ENCODE results near the gene P2RY8. TPM values are rescaled to one million over a fixed set of nuclear protein-coding genes. Genes with fewer than 3 reads are reported as not detected.
"Not testable (repeated sequence)": the region's sequence is repeated elsewhere in the genome, so short reads cannot be mapped to it uniquely, and the experiment has no call there.

Gene P2RY8
- total RNA-seq, 3 donors from 2014 or later = 14.4 to 22.2 (median 18.4) TPM

- Mint-ChIP-seq H3K36me3 (ENCODE audit: insufficient read depth) (peaks cover 37% of the 10 kb centered on the region), H3K4me1 (ENCODE audit: low read depth) (no peaks in the 10 kb centered on the region), H3K27me3 (ENCODE audit: low read depth) (no peaks in the 10 kb centered on the region), H3K9me3 (no peaks in the 10 kb centered on the region), H3K4me3 (no peak overlapping the region)
- ATAC-seq = no peak
- DNase-seq = no peak
These were observed 109.2 kb downstream of the P2RY8 start for GRCh38 chrX:1427756-1428155.

- peaks cover 47% of the 10 kb centered on the region for H3K36me3 Mint-ChIP-seq (ENCODE audit: insufficient read depth)
- DNase-seq = not testable (repeated sequence)
These were observed 110.7 kb downstream of the P2RY8 start for GRCh38 chrX:1426321-1426720.

GRCh38 chrX:1425381-1425780 lies 111.6 kb downstream of the P2RY8 start:
- ATAC-seq (no peak), DNase-seq (no peak)
- Mint-ChIP-seq H3K36me3 (ENCODE audit: insufficient read depth) (peaks cover 47% of the 10 kb centered on the region), H3K27me3 (ENCODE audit: low read depth) (no peaks in the 10 kb centered on the region), H3K4me1 (ENCODE audit: low read depth) (no peaks in the 10 kb centered on the region), H3K4me3 (no peak overlapping the region), H3K9me3 (no peaks in the 10 kb centered on the region)

More at GRCh38 chrX:1426321-1426720, 110.7 kb downstream of the P2RY8 start:
- H3K4me3 Mint-ChIP-seq; H3K4me1 Mint-ChIP-seq (ENCODE audit: low read depth); H3K9me3 Mint-ChIP-seq; H3K27me3 Mint-ChIP-seq (ENCODE audit: low read depth); ATAC-seq: not testable (repeated sequence)

GRCh38 chrX:1424147-1424851 lies 112.7 kb downstream of the P2RY8 start:
- ATAC-seq = no peak
- no peak overlapping the region for H3K4me3 Mint-ChIP-seq
- DNase-seq = no peak
- peaks cover 53% of the 10 kb centered on the region for H3K36me3 Mint-ChIP-seq (ENCODE audit: insufficient read depth)
- no peaks in the 10 kb centered on the region for H3K4me1 Mint-ChIP-seq (ENCODE audit: low read depth)
- peaks cover 4% of the 10 kb centered on the region for H3K9me3 Mint-ChIP-seq
- no peaks in the 10 kb centered on the region for H3K27me3 Mint-ChIP-seq (ENCODE audit: low read depth)

- ATAC-seq = no peak
- Mint-ChIP-seq H3K4me3 (no peak overlapping the region), H3K36me3 (ENCODE audit: insufficient read depth) (peaks cover 56% of the 10 kb centered on the region), H3K27me3 (ENCODE audit: low read depth) (no peaks in the 10 kb centered on the region), H3K9me3 (peaks cover 4% of the 10 kb centered on the region), H3K4me1 (ENCODE audit: low read depth) (no peaks in the 10 kb centered on the region)
- no peak for DNase-seq
These were observed 113.8 kb downstream of the P2RY8 start for GRCh38 chrX:1423215-1423614.

- Mint-ChIP-seq H3K4me3 (no peak overlapping the region), H3K27me3 (ENCODE audit: low read depth) (no peaks in the 10 kb centered on the region), H3K36me3 (ENCODE audit: insufficient read depth) (peaks cover 52% of the 10 kb centered on the region), H3K9me3 (peaks cover 4% of the 10 kb centered on the region), H3K4me1 (ENCODE audit: low read depth) (no peaks in the 10 kb centered on the region)
- ATAC-seq (no peak), DNase-seq (no peak)
These were observed 114.9 kb downstream of the P2RY8 start for GRCh38 chrX:1422135-1422465.

- Mint-ChIP-seq H3K4me1 (ENCODE audit: low read depth) (no peaks in the 10 kb centered on the region), H3K36me3 (ENCODE audit: insufficient read depth) (peaks cover 47% of the 10 kb centered on the region), H3K4me3 (no peak overlapping the region), H3K27me3 (ENCODE audit: low read depth) (no peaks in the 10 kb centered on the region), H3K9me3 (peaks cover 4% of the 10 kb centered on the region)
- no peak for DNase-seq
- ATAC-seq = no peak
These were observed 115.4 kb downstream of the P2RY8 start for GRCh38 chrX:1421433-1422134.

GRCh38 chrX:1420371-1420770 lies 116.6 kb downstream of the P2RY8 start:
- Mint-ChIP-seq H3K4me3 (no peak overlapping the region), H3K36me3 (ENCODE audit: insufficient read depth) (peaks cover 39% of the 10 kb centered on the region), H3K4me1 (ENCODE audit: low read depth) (no peaks in the 10 kb centered on the region), H3K27me3 (ENCODE audit: low read depth) (no peaks in the 10 kb centered on the region), H3K9me3 (peaks cover 4% of the 10 kb centered on the region)
- ATAC-seq (no peak), DNase-seq (no peak)

GRCh38 chrX:1419545-1420355 lies 117.2 kb downstream of the P2RY8 start:
- Mint-ChIP-seq H3K36me3 (ENCODE audit: insufficient read depth) (peaks cover 33% of the 10 kb centered on the region), H3K27me3 (ENCODE audit: low read depth) (no peaks in the 10 kb centered on the region), H3K4me3 (no peak overlapping the region), H3K9me3 (peaks cover 4% of the 10 kb centered on the region), H3K4me1 (ENCODE audit: low read depth) (no peaks in the 10 kb centered on the region)
- ATAC-seq = peak in 1 of 2 donors; percentile 19
- DNase-seq = no peak

GRCh38 chrX:1418901-1419544 lies 118.0 kb downstream of the P2RY8 start:
- no peak for ATAC-seq
- H3K4me1 Mint-ChIP-seq (ENCODE audit: low read depth) = no peaks in the 10 kb centered on the region
- H3K9me3 Mint-ChIP-seq = peaks cover 4% of the 10 kb centered on the region

GRCh38 chrX:1417921-1418771 lies 118.8 kb downstream of the P2RY8 start:
- Mint-ChIP-seq H3K4me1 (ENCODE audit: low read depth) (no peaks in the 10 kb centered on the region), H3K9me3 (peaks cover 4% of the 10 kb centered on the region), H3K36me3 (ENCODE audit: insufficient read depth) (peaks cover 32% of the 10 kb centered on the region), H3K27me3 (ENCODE audit: low read depth) (no peaks in the 10 kb centered on the region), H3K4me3 (no peak overlapping the region)
- DNase-seq = no peak
- ATAC-seq = no peak

More at GRCh38 chrX:1418901-1419544, 118.0 kb downstream of the P2RY8 start:
- H3K27me3 Mint-ChIP-seq (ENCODE audit: low read depth) = no peaks in the 10 kb centered on the region
- DNase-seq = no peak
- no peak overlapping the region for H3K4me3 Mint-ChIP-seq
- peaks cover 30% of the 10 kb centered on the region for H3K36me3 Mint-ChIP-seq (ENCODE audit: insufficient read depth)

- Mint-ChIP-seq H3K9me3 (peaks cover 4% of the 10 kb centered on the region), H3K4me3 (no peak overlapping the region), H3K27me3 (ENCODE audit: low read depth) (no peaks in the 10 kb centered on the region), H3K36me3 (ENCODE audit: insufficient read depth) (peaks cover 32% of the 10 kb centered on the region), H3K4me1 (ENCODE audit: low read depth) (no peaks in the 10 kb centered on the region)
- DNase-seq (no peak), ATAC-seq (no peak)
These were observed 119.8 kb downstream of the P2RY8 start for GRCh38 chrX:1416965-1417760.

- Mint-ChIP-seq H3K4me3 (no peak overlapping the region), H3K9me3 (peaks cover 4% of the 10 kb centered on the region), H3K4me1 (ENCODE audit: low read depth) (no peaks in the 10 kb centered on the region), H3K27me3 (ENCODE audit: low read depth) (no peaks in the 10 kb centered on the region), H3K36me3 (ENCODE audit: insufficient read depth) (peaks cover 30% of the 10 kb centered on the region)
- DNase-seq = no peak
- no peak for ATAC-seq
These were observed 120.6 kb downstream of the P2RY8 start for GRCh38 chrX:1416327-1416784.
